ENCODE results near the gene HSD17B4.

The HSD17B4 gene

DNA sequence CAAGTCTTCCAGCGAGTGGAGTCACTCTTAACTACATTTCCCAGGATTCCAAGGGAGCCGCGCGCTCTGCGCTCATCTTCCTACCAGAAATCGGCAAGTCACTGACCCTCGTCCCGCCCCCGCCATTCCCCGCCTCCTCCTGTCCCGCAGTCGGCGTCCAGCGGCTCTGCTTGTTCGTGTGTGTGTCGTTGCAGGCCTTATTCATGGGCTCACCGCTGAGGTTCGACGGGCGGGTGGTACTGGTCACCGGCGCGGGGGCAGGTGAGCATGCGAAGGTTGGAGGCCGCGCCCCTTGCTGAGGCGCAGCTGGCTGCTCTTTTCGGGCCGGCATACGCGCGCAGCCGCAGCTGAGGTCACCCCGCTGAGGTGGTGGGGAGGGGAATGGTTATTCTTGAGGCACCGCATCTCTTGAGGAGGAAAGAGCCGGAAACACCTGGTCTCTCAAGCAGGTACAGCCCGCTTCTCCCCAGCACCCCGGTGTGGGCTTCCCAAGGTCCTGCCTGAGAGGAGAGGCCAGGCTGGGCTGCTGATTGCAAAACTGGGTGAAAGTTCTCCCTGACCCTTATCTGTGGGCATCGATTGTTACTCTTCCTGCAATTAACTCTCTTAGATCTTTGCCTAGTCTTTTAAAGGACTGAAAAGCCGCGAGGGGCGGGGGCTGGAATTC, at the start of gene HSD17B4:
Gene HSD17B4, plus strand, starts transcription at position 125 of the 667 bp plus-strand sequence. Its CDS starts 79 bp downstream, at position 204.
- no peak for TF ChIP-seq POU6F1 (CRISPR knock-in tag; IDR thresholded peaks at IDR 0.05; ENCODE audit: borderline replicate concordance, low read depth)
- no peak for TF ChIP-seq ZC3H10 (CRISPR knock-in tag; IDR thresholded peaks at IDR 0.05)
- TF ChIP-seq ZFP30 (CRISPR knock-in tag; IDR thresholded peaks at IDR 0.05) = no peak
- TF ChIP-seq ZNF565 (CRISPR knock-in tag; conservative IDR thresholded peaks at IDR 0.05; ENCODE audit: low read depth) = no peak
- TF ChIP-seq ISL1 (CRISPR knock-in tag; IDR thresholded peaks at IDR 0.05) = no peak
- TF ChIP-seq RARB (CRISPR knock-in tag; IDR thresholded peaks at IDR 0.05) = no peak
- no peak for TF ChIP-seq ZNF8 (CRISPR knock-in tag; IDR thresholded peaks at IDR 0.05)
- TF ChIP-seq GLIS3 (CRISPR knock-in tag; IDR thresholded peaks at IDR 0.05) = no peak
- TF ChIP-seq CSRNP3 (CRISPR knock-in tag; IDR thresholded peaks at IDR 0.05) = no peak
- TF ChIP-seq CSDC2 (CRISPR knock-in tag; IDR thresholded peaks at IDR 0.05) = no peak
- TF ChIP-seq, protein P1, sequence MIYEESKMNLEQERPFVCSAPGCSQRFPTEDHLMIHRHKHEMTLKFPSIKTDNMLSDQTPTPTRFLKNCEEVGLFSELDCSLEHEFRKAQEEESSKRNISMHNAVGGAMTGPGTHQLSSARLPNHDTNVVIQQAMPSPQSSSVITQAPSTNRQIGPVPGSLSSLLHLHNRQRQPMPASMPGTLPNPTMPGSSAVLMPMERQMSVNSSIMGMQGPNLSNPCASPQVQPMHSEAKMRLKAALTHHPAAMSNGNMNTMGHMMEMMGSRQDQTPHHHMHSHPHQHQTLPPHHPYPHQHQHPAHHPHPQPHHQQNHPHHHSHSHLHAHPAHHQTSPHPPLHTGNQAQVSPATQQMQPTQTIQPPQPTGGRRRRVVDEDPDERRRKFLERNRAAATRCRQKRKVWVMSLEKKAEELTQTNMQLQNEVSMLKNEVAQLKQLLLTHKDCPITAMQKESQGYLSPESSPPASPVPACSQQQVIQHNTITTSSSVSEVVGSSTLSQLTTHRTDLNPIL (CRISPR knock-in tag; IDR thresholded peaks at IDR 0.05; ENCODE audit: low read depth) = no peak
- TF ChIP-seq OSR1 (CRISPR knock-in tag; IDR thresholded peaks at IDR 0.05) = no peak
- no peak for TF ChIP-seq SNAI2 (CRISPR knock-in tag; IDR thresholded peaks at IDR 0.05)
- TF ChIP-seq PPARA (CRISPR knock-in tag; IDR thresholded peaks at IDR 0.05; ENCODE audit: borderline replicate concordance) = no peak
- no peak for TF ChIP-seq ESRRG (CRISPR knock-in tag; IDR thresholded peaks at IDR 0.05)
- TF ChIP-seq, protein P2, sequence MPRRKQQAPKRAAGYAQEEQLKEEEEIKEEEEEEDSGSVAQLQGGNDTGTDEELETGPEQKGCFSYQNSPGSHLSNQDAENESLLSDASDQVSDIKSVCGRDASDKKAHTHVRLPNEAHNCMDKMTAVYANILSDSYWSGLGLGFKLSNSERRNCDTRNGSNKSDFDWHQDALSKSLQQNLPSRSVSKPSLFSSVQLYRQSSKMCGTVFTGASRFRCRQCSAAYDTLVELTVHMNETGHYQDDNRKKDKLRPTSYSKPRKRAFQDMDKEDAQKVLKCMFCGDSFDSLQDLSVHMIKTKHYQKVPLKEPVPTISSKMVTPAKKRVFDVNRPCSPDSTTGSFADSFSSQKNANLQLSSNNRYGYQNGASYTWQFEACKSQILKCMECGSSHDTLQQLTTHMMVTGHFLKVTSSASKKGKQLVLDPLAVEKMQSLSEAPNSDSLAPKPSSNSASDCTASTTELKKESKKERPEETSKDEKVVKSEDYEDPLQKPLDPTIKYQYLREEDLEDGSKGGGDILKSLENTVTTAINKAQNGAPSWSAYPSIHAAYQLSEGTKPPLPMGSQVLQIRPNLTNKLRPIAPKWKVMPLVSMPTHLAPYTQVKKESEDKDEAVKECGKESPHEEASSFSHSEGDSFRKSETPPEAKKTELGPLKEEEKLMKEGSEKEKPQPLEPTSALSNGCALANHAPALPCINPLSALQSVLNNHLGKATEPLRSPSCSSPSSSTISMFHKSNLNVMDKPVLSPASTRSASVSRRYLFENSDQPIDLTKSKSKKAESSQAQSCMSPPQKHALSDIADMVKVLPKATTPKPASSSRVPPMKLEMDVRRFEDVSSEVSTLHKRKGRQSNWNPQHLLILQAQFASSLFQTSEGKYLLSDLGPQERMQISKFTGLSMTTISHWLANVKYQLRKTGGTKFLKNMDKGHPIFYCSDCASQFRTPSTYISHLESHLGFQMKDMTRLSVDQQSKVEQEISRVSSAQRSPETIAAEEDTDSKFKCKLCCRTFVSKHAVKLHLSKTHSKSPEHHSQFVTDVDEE (CRISPR knock-in tag; IDR thresholded peaks at IDR 0.05) = no peak
- peak; percentile 99 for ATAC-seq

- no peak for ATAC-seq
- TF ChIP-seq, protein P3, sequence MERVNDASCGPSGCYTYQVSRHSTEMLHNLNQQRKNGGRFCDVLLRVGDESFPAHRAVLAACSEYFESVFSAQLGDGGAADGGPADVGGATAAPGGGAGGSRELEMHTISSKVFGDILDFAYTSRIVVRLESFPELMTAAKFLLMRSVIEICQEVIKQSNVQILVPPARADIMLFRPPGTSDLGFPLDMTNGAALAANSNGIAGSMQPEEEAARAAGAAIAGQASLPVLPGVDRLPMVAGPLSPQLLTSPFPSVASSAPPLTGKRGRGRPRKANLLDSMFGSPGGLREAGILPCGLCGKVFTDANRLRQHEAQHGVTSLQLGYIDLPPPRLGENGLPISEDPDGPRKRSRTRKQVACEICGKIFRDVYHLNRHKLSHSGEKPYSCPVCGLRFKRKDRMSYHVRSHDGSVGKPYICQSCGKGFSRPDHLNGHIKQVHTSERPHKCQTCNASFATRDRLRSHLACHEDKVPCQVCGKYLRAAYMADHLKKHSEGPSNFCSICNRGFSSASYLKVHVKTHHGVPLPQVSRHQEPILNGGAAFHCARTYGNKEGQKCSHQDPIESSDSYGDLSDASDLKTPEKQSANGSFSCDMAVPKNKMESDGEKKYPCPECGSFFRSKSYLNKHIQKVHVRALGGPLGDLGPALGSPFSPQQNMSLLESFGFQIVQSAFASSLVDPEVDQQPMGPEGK (CRISPR knock-in tag; IDR thresholded peaks at IDR 0.05; ENCODE audit: borderline replicate concordance) = no peak
- no peak for TF ChIP-seq CSDC2 (CRISPR knock-in tag; IDR thresholded peaks at IDR 0.05)
- TF ChIP-seq, protein P2 (CRISPR knock-in tag; IDR thresholded peaks at IDR 0.05) = no peak
- TF ChIP-seq TOX (CRISPR knock-in tag; IDR thresholded peaks at IDR 0.05; ENCODE audit: borderline replicate concordance) = no peak
- TF ChIP-seq ZFP3 (CRISPR knock-in tag; IDR thresholded peaks at IDR 0.05) = no peak
- no peak for TF ChIP-seq ZNF565 (CRISPR knock-in tag; conservative IDR thresholded peaks at IDR 0.05; ENCODE audit: low read depth)
- no peak for TF ChIP-seq ZFP30 (CRISPR knock-in tag; IDR thresholded peaks at IDR 0.05)
- no peak for TF ChIP-seq SNAI2 (CRISPR knock-in tag; IDR thresholded peaks at IDR 0.05)
- TF ChIP-seq TCF4 (CRISPR knock-in tag; IDR thresholded peaks at IDR 0.05; ENCODE audit: borderline replicate concordance) = no peak
- no peak for TF ChIP-seq OSR1 (CRISPR knock-in tag; IDR thresholded peaks at IDR 0.05)
- no peak for TF ChIP-seq ZNF8 (CRISPR knock-in tag; IDR thresholded peaks at IDR 0.05)
- TF ChIP-seq ISL1 (CRISPR knock-in tag; IDR thresholded peaks at IDR 0.05) = no peak
- no peak for TF ChIP-seq PPARA (CRISPR knock-in tag; IDR thresholded peaks at IDR 0.05; ENCODE audit: borderline replicate concordance)
- no peak for TF ChIP-seq ZNF70 (CRISPR knock-in tag; IDR thresholded peaks at IDR 0.05)
- no peak for TF ChIP-seq RARB (CRISPR knock-in tag; IDR thresholded peaks at IDR 0.05)
- TF ChIP-seq ESRRG (CRISPR knock-in tag; IDR thresholded peaks at IDR 0.05) = no peak
Measured at GRCh38 chr5:119402555-119402954, 49.7 kb upstream of the HSD17B4 start.

Measured in SK-N-SH treated with all-trans-retinoic acid at 6 μM for 48 hours (cell line).